Activated naive CD8-positive, alpha-beta T cell treated with anti-CD3 and anti-CD28 coated beads for 36 hours (primary cell): ENCODE measurements around the gene IL3. TPM values are rescaled to one million over a fixed set of nuclear protein-coding genes. Genes with fewer than 3 reads are reported as not detected.

ENCODE experiments used
- DNase-seq: peaks from one replicate; pipeline ENCODE4 v3.0.0; 2021
- H3K27ac Mint-ChIP-seq: one replicate; pipeline ENCODE4 v1.8.0; 2022; ENCODE audit warnings: mild to moderate bottlenecking, moderate library complexity, mixed read lengths
- H3K27me3 Mint-ChIP-seq: one replicate; pipeline ENCODE4 v1.8.0; 2022; ENCODE audit warnings: mild to moderate bottlenecking, mixed read lengths
- H3K36me3 Mint-ChIP-seq: one replicate; pipeline ENCODE4 v1.8.0; 2021; ENCODE audit warnings: mild to moderate bottlenecking, mixed read lengths
- H3K4me1 Mint-ChIP-seq: one replicate; pipeline ENCODE4 v1.8.0; 2021; ENCODE audit warnings: mixed read lengths
- H3K4me3 Mint-ChIP-seq: one replicate; pipeline ENCODE4 v1.8.0; 2022; ENCODE audit warnings: mild to moderate bottlenecking, moderate library complexity, mixed read lengths
- H3K9me3 Mint-ChIP-seq: one replicate; pipeline ENCODE4 v1.8.0; 2022; ENCODE audit warnings: mixed read lengths
- total RNA-seq, 2 experiments: library from RNA; stranded (reverse); gene quantifications; one replicate each; pipeline ENCODE4 v1.2.3, GENCODE V29; 2021

Gene IL3
- total RNA-seq, 2 experiments from 2014 or later = 0.20 to 0.49 TPM

GRCh38 chr5:132083071-132083678 is 22.7 kb downstream of the IL3 start:
- Mint-ChIP-seq H3K4me3 (no peak overlapping the region), H3K36me3 (no peaks in the 10 kb centered on the region), H3K9me3 (no peaks in the 10 kb centered on the region), H3K27ac (peak overlapping the region; percentile 80), H3K27me3 (no peaks in the 10 kb centered on the region), H3K4me1 (peaks cover 36% of the 10 kb centered on the region)
- DNase-seq = peak; percentile 64

DNA sequence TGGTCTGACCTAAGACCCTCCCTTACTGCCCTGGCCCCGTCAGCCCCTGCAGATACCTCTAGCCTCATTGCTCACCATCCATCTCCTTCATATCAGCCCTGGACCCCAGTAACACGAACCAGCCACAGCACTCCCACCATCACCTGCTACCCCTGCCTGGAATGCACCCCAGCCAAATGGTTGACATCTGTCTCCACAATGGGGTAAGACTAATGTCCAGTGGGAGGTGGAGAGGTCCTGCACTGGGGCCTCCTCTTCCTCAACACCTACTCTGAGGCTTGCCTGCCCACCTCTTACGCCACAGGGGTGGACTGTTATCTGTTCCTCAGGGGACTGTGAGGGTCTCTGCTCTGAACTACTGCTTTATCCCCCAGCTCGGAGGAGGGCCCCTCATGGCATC is 25.2 kb downstream of the IL3 start:
- H3K27ac Mint-ChIP-seq = no peak overlapping the region
- H3K4me1 Mint-ChIP-seq = peaks cover 45% of the 10 kb centered on the region
- no peaks in the 10 kb centered on the region for H3K27me3 Mint-ChIP-seq

GRCh38 chr5:132086277-132086794 is 25.9 kb downstream of the IL3 start:
- peaks cover 4% of the 10 kb centered on the region for H3K9me3 Mint-ChIP-seq
- H3K4me3 Mint-ChIP-seq = no peak overlapping the region
- peaks cover 5% of the 10 kb centered on the region for H3K36me3 Mint-ChIP-seq
- DNase-seq = no peak
- peaks cover 50% of the 10 kb centered on the region for H3K4me1 Mint-ChIP-seq
- no peaks in the 10 kb centered on the region for H3K27me3 Mint-ChIP-seq
- no peak overlapping the region for H3K27ac Mint-ChIP-seq

More for the DNA sequence above, 25.2 kb downstream of the IL3 start:
- Mint-ChIP-seq H3K4me3 (no peak overlapping the region), H3K9me3 (peaks cover 4% of the 10 kb centered on the region), H3K36me3 (peaks cover 5% of the 10 kb centered on the region)
- DNase-seq = no peak

- H3K9me3 Mint-ChIP-seq = peaks cover 4% of the 10 kb centered on the region
- H3K36me3 Mint-ChIP-seq = peaks cover 5% of the 10 kb centered on the region
- no peaks in the 10 kb centered on the region for H3K27me3 Mint-ChIP-seq
- no peak overlapping the region for H3K4me3 Mint-ChIP-seq
- DNase-seq = no peak
- H3K27ac Mint-ChIP-seq = no peak overlapping the region
- peaks cover 50% of the 10 kb centered on the region for H3K4me1 Mint-ChIP-seq
Observed at GRCh38 chr5:132087176-132087575, 26.7 kb downstream of the IL3 start.

DNA sequence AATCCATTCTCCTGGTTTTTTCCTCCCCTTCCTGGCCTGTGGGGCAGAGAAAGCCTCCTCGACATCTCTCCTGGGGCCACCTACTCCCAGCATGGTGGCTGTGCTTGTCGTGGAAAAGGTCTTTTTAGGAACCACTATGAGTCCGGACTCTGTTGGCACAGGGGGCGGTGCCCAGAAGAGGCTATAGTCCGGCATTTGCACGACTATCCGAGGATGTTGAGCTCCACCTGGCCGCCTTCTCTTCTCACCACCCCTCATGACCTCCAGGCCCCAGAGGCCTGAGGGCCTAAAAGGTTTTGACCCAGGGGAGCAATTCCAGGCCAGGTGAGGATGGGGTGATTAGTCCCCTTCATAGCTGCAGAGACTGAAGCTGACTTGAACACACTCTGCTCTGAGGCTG is 27.2 kb downstream of the IL3 start:
- DNase-seq = no peak
- Mint-ChIP-seq H3K36me3 (peaks cover 5% of the 10 kb centered on the region), H3K4me1 (peaks cover 46% of the 10 kb centered on the region), H3K9me3 (peaks cover 4% of the 10 kb centered on the region), H3K27ac (no peak overlapping the region), H3K27me3 (no peaks in the 10 kb centered on the region), H3K4me3 (no peak overlapping the region)

GRCh38 chr5:132089363-132089762 is 28.9 kb downstream of the IL3 start:
- no peak overlapping the region for H3K4me3 Mint-ChIP-seq
- no peak for DNase-seq
- no peaks in the 10 kb centered on the region for H3K27me3 Mint-ChIP-seq
- H3K4me1 Mint-ChIP-seq = peaks cover 42% of the 10 kb centered on the region
- H3K9me3 Mint-ChIP-seq = peaks cover 4% of the 10 kb centered on the region
- no peak overlapping the region for H3K27ac Mint-ChIP-seq
- H3K36me3 Mint-ChIP-seq = peaks cover 7% of the 10 kb centered on the region

DNA sequence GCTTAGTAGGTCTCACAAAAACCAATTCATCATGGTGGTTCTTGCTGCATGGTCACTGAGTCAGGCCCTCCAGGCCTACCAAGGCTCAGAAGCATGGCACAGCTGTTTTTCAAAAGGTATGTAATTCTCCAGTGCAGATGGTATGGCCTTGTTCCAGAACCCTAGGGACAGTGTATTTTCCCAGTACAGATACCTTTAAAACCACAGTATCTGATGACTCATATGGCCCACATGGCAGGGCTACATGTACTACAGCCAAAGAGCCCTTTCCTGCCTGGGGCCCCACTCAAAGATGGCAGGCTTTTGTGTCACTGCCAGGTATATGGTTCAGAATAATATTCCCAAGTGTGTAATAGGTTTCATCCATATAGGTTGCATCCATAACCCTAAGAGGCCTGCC is 29.7 kb downstream of the IL3 start:
- Mint-ChIP-seq H3K4me3 (no peak overlapping the region), H3K27ac (peak overlapping the region; percentile 25), H3K4me1 (peaks cover 44% of the 10 kb centered on the region), H3K36me3 (peaks cover 7% of the 10 kb centered on the region), H3K9me3 (peaks cover 4% of the 10 kb centered on the region), H3K27me3 (no peaks in the 10 kb centered on the region)
- no peak for DNase-seq

DNA sequence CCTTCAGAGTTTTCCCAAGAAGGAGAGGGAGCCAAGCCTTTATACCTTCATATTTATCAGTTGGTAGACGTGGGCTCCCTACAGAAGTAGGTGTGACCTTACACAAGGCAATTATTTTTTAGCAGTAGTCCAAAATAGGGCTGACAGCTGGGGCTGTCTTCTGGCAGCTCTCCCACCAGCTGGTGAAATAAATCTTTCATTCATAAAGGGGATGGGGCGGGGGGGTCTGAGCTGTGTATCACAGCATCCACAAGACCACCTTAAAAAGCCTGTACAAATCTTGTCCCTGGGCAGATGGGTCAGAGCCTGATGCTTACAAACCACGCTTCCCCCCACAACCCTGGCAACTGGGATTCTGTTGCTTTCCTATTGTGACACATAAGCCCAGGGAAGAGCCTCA is 32.8 kb downstream of the IL3 start:
- H3K36me3 Mint-ChIP-seq = peaks cover 17% of the 10 kb centered on the region
- no peak overlapping the region for H3K4me3 Mint-ChIP-seq
- H3K9me3 Mint-ChIP-seq = peaks cover 4% of the 10 kb centered on the region
- peaks cover 58% of the 10 kb centered on the region for H3K4me1 Mint-ChIP-seq
- H3K27me3 Mint-ChIP-seq = no peaks in the 10 kb centered on the region
- H3K27ac Mint-ChIP-seq = no peak overlapping the region
- DNase-seq = no peak

- Mint-ChIP-seq H3K27me3 (no peaks in the 10 kb centered on the region), H3K4me1 (peaks cover 63% of the 10 kb centered on the region), H3K4me3 (no peak overlapping the region), H3K36me3 (peaks cover 16% of the 10 kb centered on the region), H3K27ac (peak overlapping the region; percentile 67), H3K9me3 (peaks cover 4% of the 10 kb centered on the region)
- no peak for DNase-seq
Observed at GRCh38 chr5:132094393-132095076, 34.1 kb downstream of the IL3 start.

DNA sequence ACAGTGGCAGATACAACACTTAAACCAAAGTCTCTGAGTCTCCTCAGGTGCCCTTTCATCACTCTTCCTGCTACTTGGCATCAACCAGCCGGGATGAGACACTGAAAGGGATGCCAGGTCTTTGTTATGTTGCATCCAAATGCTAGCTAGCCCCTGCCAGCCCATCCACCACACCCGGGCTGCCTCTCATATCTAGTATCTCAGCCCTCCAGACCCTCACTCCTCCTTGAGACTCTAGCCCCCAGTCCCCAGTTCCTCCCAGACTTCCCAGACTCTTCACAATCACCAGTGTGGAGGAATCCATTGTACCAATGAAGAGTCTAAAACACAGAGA is 34.6 kb downstream of the IL3 start:
- Mint-ChIP-seq H3K9me3 (peaks cover 3% of the 10 kb centered on the region), H3K4me3 (no peak overlapping the region), H3K27me3 (no peaks in the 10 kb centered on the region), H3K27ac (peak overlapping the region; percentile 67), H3K36me3 (peaks cover 16% of the 10 kb centered on the region), H3K4me1 (peaks cover 63% of the 10 kb centered on the region)
- DNase-seq = no peak

DNA sequence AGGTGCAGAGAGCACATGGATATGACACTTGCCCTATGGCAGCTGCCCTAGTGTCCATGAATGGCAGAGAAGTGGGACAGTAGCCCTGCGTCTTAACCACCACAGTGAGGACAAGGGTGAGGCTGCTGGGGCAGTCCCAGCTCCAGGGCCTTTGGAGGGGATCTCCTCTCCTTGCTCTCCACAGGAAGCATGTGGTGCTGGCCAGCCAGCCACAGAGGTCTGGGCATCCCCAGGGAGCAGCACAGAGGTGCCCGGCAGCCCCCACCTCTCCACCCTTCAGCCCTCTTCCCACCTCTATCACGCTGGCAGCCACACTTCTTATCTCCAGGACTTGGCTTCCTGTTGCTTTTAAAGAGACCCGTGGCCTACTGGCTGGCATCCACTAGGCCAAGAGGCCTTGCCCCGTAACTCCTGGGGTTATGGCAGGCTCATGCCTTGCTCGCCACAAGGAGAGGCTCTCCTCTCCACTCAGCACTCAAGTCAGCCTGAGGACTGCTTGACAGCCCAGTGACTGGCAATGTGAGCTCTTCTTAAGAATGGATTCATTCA is 35.0 kb downstream of the IL3 start:
- H3K4me1 Mint-ChIP-seq = peaks cover 63% of the 10 kb centered on the region
- peaks cover 14% of the 10 kb centered on the region for H3K36me3 Mint-ChIP-seq
- peaks cover 1% of the 10 kb centered on the region for H3K9me3 Mint-ChIP-seq
- no peak for DNase-seq
- H3K27me3 Mint-ChIP-seq = no peaks in the 10 kb centered on the region
- H3K27ac Mint-ChIP-seq = peak overlapping the region; percentile 67
- no peak overlapping the region for H3K4me3 Mint-ChIP-seq

DNA sequence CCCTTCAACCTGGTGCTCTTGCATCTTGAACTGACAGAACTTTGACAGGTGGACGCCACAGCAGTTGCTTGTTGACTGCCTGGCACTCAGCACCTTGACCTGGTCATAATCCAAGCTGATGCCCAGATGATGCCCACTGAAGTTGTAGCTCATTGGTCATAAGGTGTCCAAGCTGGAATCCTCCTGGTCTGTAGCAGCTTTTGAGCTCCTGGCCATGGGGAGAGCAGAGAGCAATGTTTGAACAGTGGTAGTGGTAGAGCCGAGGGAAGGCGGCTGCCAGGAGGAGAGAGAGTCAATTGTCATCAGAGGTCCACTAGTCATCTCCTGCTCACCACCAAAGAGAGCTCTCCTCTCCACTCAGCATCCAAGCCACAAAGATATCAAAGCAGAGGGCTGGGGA is 36.4 kb downstream of the IL3 start:
- peaks cover 67% of the 10 kb centered on the region for H3K4me1 Mint-ChIP-seq
- peaks cover 12% of the 10 kb centered on the region for H3K36me3 Mint-ChIP-seq
- H3K27me3 Mint-ChIP-seq = no peaks in the 10 kb centered on the region

GRCh38 chr5:132098151-132098594 is 37.7 kb downstream of the IL3 start:
- Mint-ChIP-seq H3K4me1 (peaks cover 79% of the 10 kb centered on the region), H3K27me3 (no peaks in the 10 kb centered on the region), H3K27ac (peak overlapping the region; percentile 97), H3K36me3 (peaks cover 12% of the 10 kb centered on the region), H3K4me3 (no peak overlapping the region), H3K9me3 (no peaks in the 10 kb centered on the region)
- no peak for DNase-seq

More for the DNA sequence above, 36.4 kb downstream of the IL3 start:
- Mint-ChIP-seq H3K27ac (no peak overlapping the region), H3K4me3 (no peak overlapping the region), H3K9me3 (no peaks in the 10 kb centered on the region)
- DNase-seq = no peak

DNA sequence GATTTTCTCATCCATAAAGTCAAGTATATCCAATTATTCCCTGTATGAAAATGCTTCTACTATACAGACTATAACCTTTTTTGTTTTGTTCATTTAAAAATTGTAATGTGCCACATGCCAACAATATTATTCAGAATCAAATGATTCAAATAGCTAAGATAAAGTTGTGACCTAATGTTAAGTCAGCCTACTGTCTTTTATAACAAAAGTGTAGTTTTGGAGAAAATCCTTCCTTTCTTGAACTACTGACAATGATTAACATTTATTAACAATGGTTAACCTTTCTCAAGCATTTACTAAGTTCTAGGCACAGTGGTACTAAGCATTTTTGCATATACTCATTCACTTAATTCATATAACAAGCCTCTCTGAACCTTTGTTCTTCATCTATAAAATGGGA is 38.2 kb downstream of the IL3 start:
- Mint-ChIP-seq H3K27me3 (no peaks in the 10 kb centered on the region), H3K9me3 (no peaks in the 10 kb centered on the region), H3K36me3 (peaks cover 12% of the 10 kb centered on the region)

DNA sequence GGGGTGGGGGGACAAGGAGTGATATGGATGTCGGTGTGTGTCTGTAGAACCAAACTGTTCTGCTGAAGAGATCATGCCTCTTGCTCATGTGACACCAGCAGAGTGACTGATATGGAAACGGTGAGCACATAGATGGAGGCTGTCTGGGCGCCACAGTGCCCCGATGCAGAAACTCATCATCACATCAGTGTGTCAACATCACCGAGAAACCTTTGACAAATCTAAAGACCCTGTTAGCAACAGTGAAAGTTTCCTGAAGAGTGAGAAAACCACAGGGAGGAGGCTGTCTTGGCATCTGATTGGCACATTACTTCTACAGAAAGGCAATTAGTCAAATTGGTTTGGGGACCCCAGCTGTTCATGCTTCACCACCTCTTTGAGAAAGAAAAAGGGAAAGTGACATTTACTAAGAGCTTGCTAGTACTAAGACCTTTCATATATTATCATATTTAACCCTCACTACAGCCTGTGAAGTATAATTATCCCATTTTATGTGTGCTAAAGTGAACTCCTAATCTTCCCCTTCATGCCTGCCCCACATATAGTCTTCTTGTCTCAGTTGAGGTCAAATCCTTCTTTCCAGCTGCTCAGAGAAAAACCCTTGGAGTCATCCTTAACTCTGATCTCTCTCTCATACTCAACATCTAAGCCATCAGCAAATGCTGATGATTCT is 38.8 kb downstream of the IL3 start:
- peak; percentile 82 for DNase-seq
- H3K4me3 Mint-ChIP-seq = peak overlapping the region; percentile 55
- H3K27ac Mint-ChIP-seq = peak overlapping the region; percentile 97
- peaks cover 82% of the 10 kb centered on the region for H3K4me1 Mint-ChIP-seq
- H3K36me3 Mint-ChIP-seq = peaks cover 10% of the 10 kb centered on the region
- H3K27me3 Mint-ChIP-seq = no peaks in the 10 kb centered on the region
- no peaks in the 10 kb centered on the region for H3K9me3 Mint-ChIP-seq

More for the DNA sequence above, 38.2 kb downstream of the IL3 start:
- DNase-seq = no peak
- peak overlapping the region; percentile 55 for H3K4me3 Mint-ChIP-seq
- H3K27ac Mint-ChIP-seq = peak overlapping the region; percentile 97
- H3K4me1 Mint-ChIP-seq = peaks cover 81% of the 10 kb centered on the region
